OCI-LY7 (cell line): ENCODE results near the gene CATSPER1. TPM values are rescaled to one million over a fixed set of nuclear protein-coding genes. Genes with fewer than 3 reads are reported as not detected.

ENCODE experiments used
- BruUV-seq: library from RNA; stranded (reverse); fragments of 400-500 nt; replicated peaks from 2 replicates; lab custom pipeline; 2021; lab: Mats Ljungman, UMichigan
- CTCF ChIA-PET: fragments of 300-600 bp; sonication (Branson Sonifier 250); formaldehyde crosslinking; loops from one replicate; lab custom pipeline; 2022; ENCODE audit warnings: antibody characterized with exemption; ENCODE audit not compliant: unreplicated experiment; lab: Charles Lee
- POLR2A ChIA-PET: fragments of 300-600 bp; sonication (Branson Sonifier 250); formaldehyde crosslinking; loops from one replicate; lab custom pipeline; 2022; ENCODE audit warnings: antibody characterized with exemption; lab: Charles Lee
- DNase-seq: peaks from one replicate; pipeline ENCODE4 v3.0.0-alpha.2; 2015; ENCODE audit warnings: low spot score
- H2AFZ ChIP-seq: fragments of 200-600 bp; sonication (generic), shearing (Covaris generic); 2 replicates; pipeline ENCODE4 v1.6.1; 2014; ENCODE audit warnings: mild to moderate bottlenecking, antibody characterized with exemption, low read length, moderate library complexity
- H3K27ac ChIP-seq: fragments of 200-600 bp; sonication (generic); 2 replicates; pipeline ENCODE4 v1.5.1; 2014; ENCODE audit warnings: mixed run types, low read depth, mild to moderate bottlenecking, moderate library complexity, low read length, inconsistent platforms; ENCODE audit not compliant: poor library complexity, severe bottlenecking
- H3K36me3 ChIP-seq: fragments of 200-600 bp; sonication (generic); 2 replicates; pipeline ENCODE4 v1.6.1; 2014; ENCODE audit warnings: mild to moderate bottlenecking, antibody characterized with exemption, low read length, moderate library complexity, mixed read lengths; ENCODE audit not compliant: insufficient read depth
- H3K4me1 ChIP-seq: fragments of 200-600 bp; sonication (generic); 2 replicates; pipeline ENCODE4 v1.5.1; 2014; ENCODE audit warnings: mild to moderate bottlenecking, low read length; ENCODE audit not compliant: insufficient read depth, poor library complexity, severe bottlenecking
- H3K4me2 ChIP-seq: fragments of 200-600 bp; sonication (generic); 2 replicates; pipeline ENCODE4 v1.6.1; 2014; ENCODE audit warnings: mild to moderate bottlenecking, low read length
- H3K4me3 ChIP-seq: fragments of 200-600 bp; sonication (generic); 2 replicates; pipeline ENCODE4 v1.5.1; 2014; ENCODE audit warnings: mild to moderate bottlenecking, low read depth, low read length; ENCODE audit not compliant: poor library complexity, severe bottlenecking
- H3K79me2 ChIP-seq: fragments of 200-600 bp; sonication (generic); 2 replicates; pipeline ENCODE4 v1.6.1; 2016; ENCODE audit warnings: low read depth, mild to moderate bottlenecking, low read length, moderate library complexity, mixed read lengths; ENCODE audit not compliant: insufficient read depth
- H3K9me2 ChIP-seq: fragments of 200-600 bp; sonication (generic); 2 replicates; pipeline ENCODE4 v1.6.1; 2016; ENCODE audit warnings: mild to moderate bottlenecking, low read length, mixed read lengths; ENCODE audit not compliant: insufficient read depth
- H3K9me3 ChIP-seq: fragments of 200-600 bp; sonication (generic); 2 replicates; pipeline ENCODE4 v1.6.1; 2014; ENCODE audit warnings: mild to moderate bottlenecking, mixed run types, low read length, mixed read lengths
- H4K20me1 ChIP-seq: fragments of 200-600 bp; sonication (generic); 2 replicates; pipeline ENCODE4 v1.6.1; 2014; ENCODE audit warnings: mild to moderate bottlenecking, antibody characterized with exemption, low read length, moderate library complexity, mixed read lengths; ENCODE audit not compliant: insufficient read depth
- CTCF ChIP-seq: fragments of 200-600 bp; sonication (generic); conservative IDR thresholded peaks from 2 replicates; pipeline ENCODE4 v1.5.1; 2014; ENCODE audit warnings: mild to moderate bottlenecking, antibody characterized with exemption, low read length, moderate library complexity, mixed read lengths
- EZH2phosphoT487 ChIP-seq: fragments of 200-600 bp; sonication (generic); IDR thresholded peaks from 2 replicates; pipeline ENCODE4 v1.6.1; 2018; ENCODE audit warnings: low read depth, borderline replicate concordance, mild to moderate bottlenecking, mixed run types, antibody characterized with exemption, low read length, moderate library complexity, mixed read lengths
- intact Hi-C: fragments of 100-400 bp; cut with micrococcal nuclease; formaldehyde crosslinking; loops from one replicate; pipeline ENCODE4 v1.10.0; 2022; ENCODE audit not compliant: unreplicated experiment
- total RNA-seq, 2 experiments: library from RNA; depleted of rRNA in 1 of 2; stranded (reverse); fragments of >200 nt in 1 of 2; shearing (Covaris generic) in 1 of 2; gene quantifications; 2 replicates each; pipeline ENCODE4 v1.2.3, GENCODE V29; 2014 to 2022

Gene CATSPER1
- total RNA-seq, 2 experiments from 2014 or later = not detected

GRCh38 chr11:66008468-66009101 is 17.7 kb downstream of the CATSPER1 start:
- no peak for TF ChIP-seq CTCF
- TF ChIP-seq EZH2phosphoT487 = no peak
- no TSS peak for BruUV-seq
- H2AFZ ChIP-seq = no peak overlapping the region

GRCh38 chr11:66008095-66008467 is 18.2 kb downstream of the CATSPER1 start:
- BruUV-seq = no TSS peak
- Histone ChIP-seq H3K4me1 (peaks cover 23% of the 10 kb centered on the region), H3K36me3 (peaks cover 33% of the 10 kb centered on the region), H4K20me1 (no peaks in the 10 kb centered on the region), H3K4me3 (no peak overlapping the region), H3K9me3 (no peaks in the 10 kb centered on the region), H3K9me2 (no peaks in the 10 kb centered on the region), H3K79me2 (peaks cover 17% of the 10 kb centered on the region), H3K4me2 (no peak overlapping the region), H2AFZ (no peak overlapping the region), H3K27ac (no peak overlapping the region)
- ChIA-PET CTCF (interaction anchor here (0.6 kb wide), 1 partner anchor 38 kb away, joined by 3 read pairs; no protein-coding TSS in a partner anchor), POLR2A (no interaction called here)
- no peak for DNase-seq
- intact Hi-C loops = no loop called here
- TF ChIP-seq EZH2phosphoT487 = no peak
- TF ChIP-seq CTCF = no peak

More at GRCh38 chr11:66008468-66009101, 17.7 kb downstream of the CATSPER1 start:
- Histone ChIP-seq H3K9me2 (no peaks in the 10 kb centered on the region), H3K4me1 (peaks cover 18% of the 10 kb centered on the region), H4K20me1 (no peaks in the 10 kb centered on the region), H3K4me3 (no peak overlapping the region), H3K4me2 (no peak overlapping the region), H3K9me3 (no peaks in the 10 kb centered on the region), H3K79me2 (peaks cover 12% of the 10 kb centered on the region), H3K36me3 (peaks cover 30% of the 10 kb centered on the region), H3K27ac (no peak overlapping the region)
- DNase-seq = no peak
- ChIA-PET POLR2A (interaction anchor here (0.6 kb wide), 1 partner anchor 150 kb away, joined by 3 read pairs; no protein-coding TSS in a partner anchor), CTCF (interaction anchor here (0.6 kb wide), 1 partner anchor 38 kb away, joined by 3 read pairs; no protein-coding TSS in a partner anchor)
- intact Hi-C loops = no loop called here

- H3K9me3 ChIP-seq = no peaks in the 10 kb centered on the region
- no TSS peak for BruUV-seq
- TF ChIP-seq EZH2phosphoT487 (no peak), CTCF (no peak)
- intact Hi-C loops = no loop called here
- peaks cover 21% of the 10 kb centered on the region for H3K79me2 ChIP-seq
- peaks cover 33% of the 10 kb centered on the region for H3K36me3 ChIP-seq
- H3K4me3 ChIP-seq = no peak overlapping the region
- no peak overlapping the region for H3K27ac ChIP-seq
- H3K4me1 ChIP-seq = peaks cover 23% of the 10 kb centered on the region
- POLR2A ChIA-PET = interaction anchor here (0.7 kb wide), 1 partner anchor 79 kb away, joined by 3 read pairs; no protein-coding TSS in a partner anchor
- CTCF ChIA-PET = no interaction called here
- H3K4me2 ChIP-seq = no peak overlapping the region
- no peaks in the 10 kb centered on the region for H3K9me2 ChIP-seq
- H2AFZ ChIP-seq = no peak overlapping the region
- DNase-seq = no peak
- H4K20me1 ChIP-seq = no peaks in the 10 kb centered on the region
Observed at GRCh38 chr11:66007201-66007634, 19.1 kb downstream of the CATSPER1 start.
